GM21717 (cell line): ENCODE measurements around the gene PODN.

Experiments used
- ATAC-seq: cut with Tn5 transposase; IDR thresholded peaks from one replicate; pipeline ENCODE4 v1.9.1; 2021; ENCODE audit warnings: mild to moderate bottlenecking, moderate library complexity; ENCODE audit not compliant: unreplicated experiment

PODN gene

DNA sequence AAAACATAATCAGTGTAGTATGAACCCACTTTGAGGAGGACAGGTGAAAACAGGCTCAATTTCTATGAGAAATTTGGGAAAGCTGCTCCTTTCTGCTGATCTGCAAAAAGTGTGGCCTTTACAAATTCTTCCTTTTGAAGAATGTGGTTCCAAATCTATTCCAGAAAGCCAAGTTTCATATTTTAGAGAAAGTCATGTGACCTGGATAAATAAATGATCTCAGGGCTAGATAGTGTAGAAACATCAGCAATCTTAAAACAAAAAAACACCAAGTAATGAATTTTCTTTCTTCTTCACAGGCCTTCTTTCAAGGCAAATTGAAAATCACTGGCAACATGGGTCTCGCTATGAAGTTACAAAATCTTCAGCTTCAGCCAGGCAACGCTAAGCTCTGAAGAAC lies 11.7 kb upstream of the PODN start:
- ATAC-seq: no peak

DNA sequence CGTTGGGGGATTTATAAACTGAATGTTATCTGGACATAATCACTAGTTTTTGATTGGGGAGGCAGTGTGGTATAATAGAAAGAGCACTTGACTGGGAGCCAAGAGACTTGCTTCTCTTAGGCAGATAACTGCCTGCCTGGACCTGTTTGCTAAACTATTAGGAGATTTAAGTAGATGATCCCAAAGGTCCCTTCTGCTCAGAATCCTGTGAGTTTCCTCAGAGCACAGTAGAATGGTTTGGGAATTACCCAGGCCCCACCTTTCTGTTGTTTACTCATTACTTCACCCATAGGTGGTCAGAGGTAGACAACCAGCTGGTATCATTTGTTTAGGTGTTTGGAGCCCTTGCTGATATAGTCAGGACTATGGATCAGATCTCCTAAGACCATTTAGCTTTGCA lies 10.3 kb upstream of the PODN start:
- ATAC-seq: no peak

DNA sequence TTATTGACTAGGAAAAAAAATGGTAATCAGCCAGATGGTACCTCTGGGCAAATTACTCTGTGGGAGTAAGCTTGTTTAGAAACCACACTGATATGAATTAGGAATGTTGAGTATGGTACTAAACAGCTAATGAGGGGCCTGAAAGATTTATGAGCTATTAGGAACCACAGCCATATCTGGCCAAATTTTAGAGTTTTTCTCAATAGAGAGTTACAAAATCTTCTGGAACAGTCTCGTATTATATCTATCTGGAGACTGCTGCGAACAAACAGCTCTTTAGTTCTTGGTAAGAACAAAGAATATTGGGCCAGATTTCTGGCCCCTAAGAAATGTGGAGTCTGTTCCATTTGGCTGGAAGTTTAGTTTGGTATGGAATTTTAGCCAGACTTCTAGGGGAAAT lies 4.9 kb upstream of the PODN start:
- no peak for ATAC-seq

DNA sequence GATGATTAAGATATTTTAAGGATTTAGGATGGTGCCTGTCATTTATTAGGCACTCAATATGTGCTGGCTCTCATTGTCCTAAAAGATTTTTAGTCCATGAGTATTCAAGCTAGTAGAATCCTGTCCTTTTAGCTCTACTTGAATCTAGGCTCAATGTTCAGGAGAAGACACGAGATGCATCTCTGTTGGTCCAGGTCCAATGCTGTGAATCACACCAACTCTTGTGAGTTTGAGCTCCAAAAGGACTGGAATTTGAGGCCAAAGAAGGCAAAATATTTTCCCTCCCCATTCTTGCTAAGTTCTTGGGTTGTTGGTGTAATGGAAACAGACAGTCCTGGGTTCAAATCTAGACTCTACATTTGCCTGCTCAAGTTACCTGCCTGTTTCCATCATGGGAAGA lies 1.4 kb upstream of the PODN start:
- ATAC-seq: no peak

DNA sequence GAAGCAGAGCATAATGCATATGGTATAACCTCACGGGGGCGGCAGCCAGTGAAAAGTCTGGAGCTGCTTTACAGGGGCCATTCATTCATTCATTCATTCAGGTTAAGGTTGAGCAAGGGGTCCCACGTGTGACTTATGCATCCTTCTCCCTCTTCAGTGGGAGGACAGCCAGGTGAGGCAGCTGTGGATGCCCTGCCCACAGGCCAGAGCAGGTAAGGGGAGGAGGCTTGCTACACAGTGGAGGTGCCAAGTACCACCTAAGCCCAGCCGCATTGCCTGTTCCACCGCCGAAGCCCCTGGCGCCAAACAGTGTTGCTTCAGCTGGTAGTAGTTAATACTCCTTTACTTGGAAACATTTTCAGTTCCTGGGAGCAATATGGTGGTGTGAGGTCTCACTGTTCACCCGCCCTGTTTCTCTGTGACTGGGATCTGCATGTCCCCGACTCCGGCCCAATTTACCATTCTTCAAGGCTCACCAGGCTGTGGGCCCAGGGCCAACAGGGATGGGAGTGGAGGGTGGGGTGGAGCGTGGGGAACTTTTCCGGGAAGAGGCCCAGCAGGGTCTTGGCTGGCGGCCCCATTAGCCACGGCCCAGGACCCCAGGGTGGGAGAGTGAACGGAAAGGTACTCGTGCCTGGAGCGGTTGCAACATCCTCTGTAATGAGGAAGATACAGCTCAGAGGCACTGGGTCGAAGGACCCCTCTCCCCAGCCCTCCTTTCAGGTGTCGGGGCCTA lies 722 bp upstream of the PODN start:
- ATAC-seq: no peak

DNA sequence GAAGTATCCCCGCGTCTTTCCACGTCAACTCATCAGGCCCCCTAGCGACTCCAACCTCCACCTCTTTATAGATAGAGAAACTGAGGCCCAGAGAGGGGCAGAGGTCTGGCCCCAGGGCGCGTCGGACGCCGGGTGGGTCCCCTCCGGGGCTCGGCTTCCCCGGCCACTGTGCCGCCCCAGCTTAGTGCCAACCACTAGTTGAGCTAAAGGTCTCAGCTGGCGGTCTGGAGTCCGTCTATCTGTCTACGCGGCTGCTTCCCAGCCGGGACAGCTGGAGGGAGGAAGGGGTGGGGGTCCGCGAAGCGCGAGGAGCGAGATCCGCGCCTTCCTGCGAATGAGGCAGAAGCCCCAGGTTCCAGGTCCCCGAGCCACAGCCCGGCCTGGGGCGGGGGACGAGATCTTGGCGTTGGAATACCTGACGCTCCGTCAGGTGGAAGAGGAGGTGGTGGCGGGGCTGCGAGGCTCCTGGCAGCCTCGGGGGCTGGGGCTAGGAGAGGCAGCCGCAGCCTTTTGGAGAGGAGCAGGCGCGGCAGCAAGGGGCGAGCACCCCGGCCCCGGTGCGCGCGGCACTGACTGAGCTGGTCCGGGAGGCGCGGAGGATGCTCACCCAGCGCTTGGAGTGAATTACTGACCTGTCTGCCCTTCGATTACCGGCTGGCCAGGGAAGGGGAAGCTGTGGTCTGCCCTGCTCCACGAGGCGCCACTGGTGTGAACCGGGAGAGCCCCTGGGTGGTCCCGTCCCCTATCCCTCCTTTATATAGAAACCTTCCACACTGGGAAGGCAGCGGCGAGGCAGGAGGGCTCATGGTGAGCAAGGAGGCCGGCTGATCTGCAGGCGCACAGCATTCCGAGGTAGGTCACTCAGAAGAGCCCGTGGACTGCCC lies 937 bp downstream of the PODN start:
- no peak for ATAC-seq

DNA sequence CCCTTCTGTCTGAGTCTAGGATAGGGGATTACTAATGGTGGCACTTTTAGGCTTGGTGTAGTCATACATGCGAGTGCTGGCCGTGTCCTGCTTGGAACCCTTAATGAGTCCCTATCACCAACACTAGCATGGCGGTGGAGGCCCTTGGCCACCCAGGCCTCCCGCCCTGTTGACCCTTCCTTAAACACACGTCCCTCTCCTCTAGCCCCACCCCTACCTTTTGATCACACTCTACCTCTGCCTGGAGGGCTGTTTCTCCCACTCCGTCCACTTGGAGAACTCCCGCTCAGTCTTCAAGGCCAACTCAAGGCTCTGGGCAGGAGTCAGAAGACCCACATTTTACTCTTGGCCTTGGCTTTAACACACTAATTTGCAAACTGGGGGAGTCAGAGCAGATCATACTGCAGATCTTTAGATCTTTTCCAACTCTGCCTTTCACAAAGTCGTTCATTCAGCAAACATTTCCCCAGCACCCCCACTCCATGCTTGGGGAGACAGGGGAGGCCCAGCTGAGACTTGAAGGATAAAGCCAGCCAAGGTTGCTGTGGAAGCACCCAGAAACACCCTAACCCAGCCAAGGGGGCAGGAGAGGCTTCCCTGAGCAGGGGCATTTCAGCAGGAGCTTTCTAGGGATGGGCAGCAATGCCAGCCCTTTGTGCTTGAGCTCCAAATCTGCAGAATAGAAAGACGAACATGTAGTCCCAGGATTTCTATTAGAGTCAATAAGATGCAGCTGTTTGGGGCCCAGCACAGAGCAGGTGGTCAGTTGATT lies 1.9 kb downstream of the PODN start:
- ATAC-seq: no peak

DNA sequence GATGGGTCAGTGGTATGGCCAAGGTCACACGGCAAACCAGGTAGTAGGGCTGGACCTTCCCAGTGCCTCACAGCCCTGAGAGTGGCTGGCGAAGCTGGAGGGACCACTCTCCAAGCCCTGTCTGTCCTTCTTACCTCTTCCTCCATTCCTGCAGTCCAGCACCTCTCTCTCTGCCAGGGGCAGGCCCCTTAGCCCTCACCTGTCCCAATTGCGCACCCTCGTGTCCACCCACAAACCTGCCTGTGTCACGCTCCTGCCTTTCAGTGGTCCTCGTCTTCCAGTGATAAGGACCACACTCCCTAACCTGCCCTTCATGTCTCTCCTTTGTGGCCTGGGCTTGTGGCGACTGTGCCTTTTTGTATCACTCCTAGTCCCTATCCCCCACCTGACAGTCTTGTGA lies 3.4 kb downstream of the PODN start:
- ATAC-seq: no peak

DNA sequence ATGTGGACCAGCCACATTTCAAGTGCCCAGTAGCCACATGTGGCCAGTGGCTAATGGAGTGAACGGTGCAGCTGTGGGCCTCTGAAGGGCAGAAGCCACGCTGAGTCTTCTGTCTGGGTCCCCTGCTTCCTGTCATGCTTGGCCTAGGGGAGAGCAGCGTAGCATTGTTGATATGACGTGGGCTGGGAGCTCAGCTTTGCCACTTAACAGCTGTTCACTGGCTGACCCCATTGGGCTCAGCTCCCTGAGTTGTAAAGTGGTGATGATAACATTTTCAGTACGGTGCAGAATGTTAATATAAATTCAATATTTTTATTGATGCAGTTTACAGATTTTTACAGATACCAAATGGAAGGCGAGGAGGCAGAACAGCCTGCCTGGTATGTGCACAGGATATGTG lies 4.5 kb downstream of the PODN start:
- no peak for ATAC-seq

DNA sequence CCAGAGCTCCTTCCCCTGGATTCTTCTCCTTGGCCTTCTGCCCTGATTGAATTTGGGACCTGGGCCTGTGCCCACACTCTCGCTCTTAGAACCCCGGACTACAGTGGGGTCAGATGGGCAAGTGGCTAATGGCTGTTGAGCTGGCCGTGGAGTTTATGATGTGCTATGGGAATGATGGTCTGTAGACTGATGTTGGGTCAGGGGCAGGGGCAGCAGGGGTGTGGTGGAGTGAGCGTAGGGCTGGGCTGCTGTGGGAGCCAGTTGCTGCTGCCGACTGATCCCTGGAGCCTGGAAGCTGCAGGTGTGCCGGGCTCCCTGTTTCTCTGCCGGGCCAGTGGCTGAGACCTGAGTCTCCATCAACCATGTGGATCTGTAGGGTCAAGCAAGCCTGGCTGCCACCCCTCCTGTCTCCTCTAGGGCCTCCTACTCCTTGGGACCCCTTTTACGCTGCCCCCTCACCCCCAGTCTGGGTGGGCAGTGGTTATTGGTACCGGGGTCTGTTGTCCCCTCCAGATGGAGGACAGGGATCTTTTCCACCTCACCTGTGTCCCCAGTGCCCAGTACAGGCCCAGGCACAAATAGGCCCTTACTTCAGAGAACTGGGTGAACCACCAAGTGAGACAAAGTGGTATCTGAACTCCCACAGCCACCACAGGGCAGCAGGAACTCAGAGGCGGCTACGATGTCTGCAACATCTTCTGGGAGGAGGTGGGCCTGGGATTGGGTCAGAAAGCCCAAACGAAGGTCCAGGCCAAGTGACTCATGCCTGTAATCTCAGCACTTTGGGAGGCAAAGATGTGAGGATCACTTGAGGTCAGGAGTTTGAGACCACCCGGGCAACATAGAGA lies 5.1 kb downstream of the PODN start:
- no peak for ATAC-seq

DNA sequence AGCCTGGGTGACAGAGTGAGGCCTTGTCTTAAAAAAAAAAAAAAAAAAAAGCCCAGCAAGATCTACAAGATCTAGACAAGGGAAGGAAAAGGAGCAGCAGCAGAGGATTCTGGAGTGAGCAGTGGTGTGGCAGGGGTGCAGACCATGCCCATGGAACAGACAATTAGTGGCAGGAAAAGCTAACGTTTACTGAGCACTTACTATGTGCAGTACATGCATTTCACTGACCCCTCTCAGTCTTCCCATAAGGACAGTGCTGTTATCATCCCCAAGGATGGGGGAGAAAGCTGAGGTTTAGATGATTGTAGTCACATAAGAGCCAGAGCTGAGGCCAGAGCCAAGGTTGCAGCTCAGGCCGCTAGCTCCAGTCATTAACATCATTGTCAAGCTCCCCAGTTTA lies 5.9 kb downstream of the PODN start:
- ATAC-seq: no peak

DNA sequence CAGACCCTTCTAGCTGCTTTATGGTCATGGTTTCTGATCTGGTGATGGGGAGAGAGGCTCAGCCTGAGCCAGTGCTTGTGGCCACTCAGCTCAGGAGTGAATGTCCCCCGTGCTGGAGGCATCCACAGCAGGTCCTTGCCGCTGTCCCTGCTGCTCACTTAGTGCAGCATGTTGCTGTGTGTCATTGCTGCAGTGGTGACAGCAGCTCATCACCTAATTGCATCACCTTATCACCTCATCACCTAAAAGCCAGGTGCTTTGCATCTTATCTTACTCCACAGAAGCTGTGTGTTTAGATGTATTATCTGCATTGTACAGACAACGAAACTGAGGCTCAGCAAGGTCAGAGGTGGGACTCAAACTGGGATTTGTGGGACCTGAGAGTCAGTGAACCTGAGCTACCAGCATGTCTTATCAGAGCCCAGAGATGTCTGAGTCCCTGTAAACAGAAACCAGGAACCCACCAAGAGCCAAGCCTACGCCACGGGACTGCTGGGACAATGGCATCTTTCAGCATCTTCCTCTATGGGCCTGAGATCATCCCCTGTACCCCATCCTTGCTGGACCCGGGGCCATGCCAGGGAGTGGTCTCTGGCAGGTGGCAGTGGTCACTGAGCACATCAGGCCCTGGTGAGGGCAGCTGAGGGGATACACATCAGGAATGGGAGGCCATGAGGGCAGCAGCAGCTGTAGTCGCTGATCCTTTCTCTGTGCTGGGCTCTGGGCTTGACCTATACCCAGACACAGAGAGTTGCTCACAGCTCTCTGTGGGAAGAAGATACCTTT lies 6.5 kb downstream of the PODN start:
- no peak for ATAC-seq

DNA sequence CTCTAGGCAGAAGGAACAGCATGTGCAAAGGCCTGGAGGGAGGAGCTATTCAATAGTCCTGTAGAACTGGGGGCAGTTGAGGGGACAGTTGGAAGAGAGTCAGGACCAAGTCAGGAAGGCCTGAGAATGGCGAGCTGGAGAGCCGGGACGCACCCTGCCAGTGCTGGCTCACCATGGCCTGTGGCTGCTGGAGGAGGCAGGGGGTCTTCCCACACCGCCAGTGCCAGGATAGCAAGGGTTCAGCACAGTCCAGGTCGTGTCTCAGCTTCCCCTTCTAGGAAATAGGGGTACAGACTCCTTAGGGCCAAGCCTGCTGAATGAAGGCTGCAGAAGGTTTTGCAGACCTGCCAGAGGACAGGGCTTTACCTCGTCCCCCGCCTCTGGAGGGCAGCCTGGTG lies 7.3 kb downstream of the PODN start:
- ATAC-seq: no peak

DNA sequence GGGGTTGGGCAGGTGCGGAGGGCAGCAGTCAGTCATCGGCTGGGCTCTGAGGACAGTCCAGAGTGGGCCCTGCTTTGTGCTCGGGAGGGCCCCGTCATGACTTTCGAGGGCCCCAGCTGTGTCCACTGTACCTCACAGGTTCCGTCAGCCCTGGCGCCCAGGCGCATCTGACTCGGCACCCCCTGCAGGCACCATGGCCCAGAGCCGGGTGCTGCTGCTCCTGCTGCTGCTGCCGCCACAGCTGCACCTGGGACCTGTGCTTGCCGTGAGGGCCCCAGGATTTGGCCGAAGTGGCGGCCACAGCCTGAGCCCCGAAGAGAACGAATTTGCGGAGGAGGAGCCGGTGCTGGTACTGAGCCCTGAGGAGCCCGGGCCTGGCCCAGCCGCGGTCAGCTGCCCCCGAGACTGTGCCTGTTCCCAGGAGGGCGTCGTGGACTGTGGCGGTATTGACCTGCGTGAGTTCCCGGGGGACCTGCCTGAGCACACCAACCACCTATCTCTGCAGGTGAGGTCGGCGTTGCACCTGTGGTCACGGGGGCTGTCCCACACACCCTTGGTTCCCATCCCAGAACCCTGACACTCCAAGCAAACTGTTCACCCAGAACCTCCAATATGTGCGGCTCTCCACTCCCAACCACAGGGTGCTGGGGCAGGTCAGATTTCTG lies 7.8 kb downstream of the PODN start:
- no peak for ATAC-seq

DNA sequence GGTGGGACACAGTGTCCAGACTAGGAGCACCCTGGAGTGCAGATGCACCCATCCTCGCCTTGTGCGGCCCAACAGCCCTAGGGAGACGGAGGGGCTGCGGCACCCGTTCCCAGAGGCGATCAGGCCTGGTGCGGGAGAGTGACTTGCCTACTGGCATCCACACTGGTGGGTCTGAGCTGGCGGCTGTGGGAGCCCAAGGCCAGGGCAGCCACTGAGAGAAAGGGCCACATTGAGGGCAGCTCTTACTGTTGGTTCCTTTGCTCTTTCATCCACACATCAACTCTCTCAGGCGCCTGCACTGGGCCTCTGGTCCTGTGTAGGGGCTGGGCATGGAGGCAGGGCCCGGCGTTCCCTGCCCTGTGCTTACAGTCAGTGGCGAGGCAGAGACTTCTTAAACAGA lies 8.6 kb downstream of the PODN start:
- ATAC-seq: no peak

DNA sequence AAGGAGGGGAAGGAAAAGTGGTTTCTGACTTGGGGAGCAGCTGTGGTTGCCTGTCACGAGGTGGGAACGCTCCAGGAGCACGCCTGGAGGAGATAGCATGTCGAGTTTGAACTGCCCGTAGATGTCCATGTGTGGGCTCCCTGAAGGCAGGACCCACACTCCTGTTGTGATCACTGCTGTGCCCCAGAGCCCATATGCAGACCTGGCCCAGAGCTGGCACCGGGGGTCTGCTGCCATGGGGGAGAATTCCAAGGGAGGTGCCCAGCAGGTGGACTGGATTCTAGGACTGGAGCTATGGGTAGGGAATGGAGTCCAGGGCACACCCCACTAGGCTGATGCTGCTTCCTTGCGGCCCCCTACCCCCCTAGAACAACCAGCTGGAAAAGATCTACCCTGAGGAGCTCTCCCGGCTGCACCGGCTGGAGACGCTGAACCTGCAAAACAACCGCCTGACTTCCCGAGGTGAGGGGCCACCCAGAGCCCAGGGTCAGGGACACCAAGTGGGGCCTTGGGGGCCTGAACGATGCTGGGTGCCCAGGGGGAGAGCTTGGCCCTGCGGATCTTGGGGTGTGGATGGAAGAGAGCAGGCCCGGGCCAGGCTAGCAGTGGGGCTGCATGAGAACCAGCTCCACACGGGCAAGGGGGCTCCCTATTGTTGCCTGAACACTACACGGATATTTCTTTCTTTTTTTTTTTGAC lies 9.3 kb downstream of the PODN start:
- ATAC-seq: no peak

DNA sequence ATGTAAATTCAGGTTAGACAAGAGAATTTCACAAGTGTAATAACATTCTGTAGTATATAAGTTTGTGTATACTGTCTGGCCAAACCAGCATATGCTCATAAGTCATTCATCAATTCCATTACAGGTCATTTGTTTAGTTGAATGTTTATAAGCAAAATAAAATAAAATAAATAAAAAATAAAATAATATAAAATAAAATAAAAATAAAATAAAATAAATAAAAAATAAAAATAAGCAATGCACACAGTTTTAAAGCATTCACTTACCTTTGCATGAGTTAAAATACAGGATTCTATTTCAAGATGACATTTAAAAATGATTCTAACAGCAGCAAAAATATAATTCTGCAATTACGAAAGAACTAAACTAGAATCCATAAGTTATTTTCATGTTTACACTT lies 9.9 kb downstream of the PODN start:
- ATAC-seq: no peak

DNA sequence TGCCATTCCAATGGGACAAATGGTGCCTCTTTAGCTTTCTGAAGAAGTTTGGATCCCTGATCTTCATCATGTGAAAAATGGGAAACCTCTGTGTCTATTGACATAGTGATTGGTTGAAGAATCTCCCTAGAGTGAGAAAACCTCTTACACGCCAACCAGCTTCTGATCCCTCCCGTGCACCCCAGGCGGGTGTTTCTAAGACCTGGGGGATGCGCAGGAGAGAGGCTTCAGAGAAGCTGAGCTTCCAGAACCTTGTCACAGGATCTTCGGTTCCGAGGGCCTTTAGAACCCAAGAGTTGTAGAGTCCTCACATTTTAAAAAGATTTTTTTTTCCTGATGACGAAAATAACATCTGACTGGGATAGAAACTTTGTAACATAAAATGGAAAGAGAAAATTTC lies 11.3 kb downstream of the PODN start:
- ATAC-seq: no peak

DNA sequence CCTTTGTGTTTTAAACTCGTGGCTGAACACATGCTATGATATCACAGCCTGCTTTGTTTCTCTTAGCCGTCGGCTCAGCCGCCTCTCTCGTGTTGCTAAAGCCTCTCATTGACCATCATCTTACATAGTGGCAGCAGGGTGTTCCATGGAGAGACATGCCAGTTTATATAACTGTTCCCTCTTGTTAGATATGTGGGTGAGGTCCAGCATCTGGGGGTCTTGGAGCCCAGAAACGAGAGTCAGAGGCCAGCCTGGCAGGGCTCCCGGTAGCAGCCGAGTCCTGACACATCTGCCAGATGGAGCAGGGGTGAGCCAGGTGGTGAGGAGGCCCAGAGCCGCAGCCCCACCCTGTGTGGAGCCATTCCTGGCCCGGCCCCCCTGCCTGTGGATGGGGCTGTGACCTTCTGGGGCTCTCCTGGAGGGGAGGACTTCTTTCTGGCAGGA lies 11.9 kb downstream of the PODN start:
- ATAC-seq: no peak
